Stimulated activated CD8-positive, alpha-beta memory T cell treated with anti-CD3 and anti-CD28 coated beads, Interleukin-15, amount 100 ng/mL, for 4 hours (primary cell): ENCODE measurements around the gene UBE3D.

ENCODE experiments used
- DNase-seq, 2 donors: peaks; one replicate each; pipeline ENCODE4 v3.0.0-alpha.2; 2020; ENCODE audit warnings: low read depth in 2 of 2

Gene UBE3D

GRCh38 chr6:83065511-83066192, at the start of gene UBE3D:
TSS of gene UBE3D (minus strand) at chr6:83065841. CDS start at chr6:83065718, 123 bp downstream.
- peak; percentile 80 to 82 for DNase-seq

- no peak for DNase-seq
Measured at GRCh38 chr6:83114164-83114563, 48.5 kb upstream of the UBE3D start.

- no peak for DNase-seq
Measured at GRCh38 chr6:83113258-83113657, 47.6 kb upstream of the UBE3D start.

- no peak for DNase-seq
Measured at GRCh38 chr6:83108378-83108777, 42.7 kb upstream of the UBE3D start.

- DNase-seq, result no peak
Measured at GRCh38 chr6:83098589-83098988, 32.9 kb upstream of the UBE3D start.

- DNase-seq, result no peak
Measured at GRCh38 chr6:83097675-83098074, 32.0 kb upstream of the UBE3D start.

GRCh38 chr6:83097204-83097603, 31.6 kb upstream of the UBE3D start:
- DNase-seq, result no peak

GRCh38 chr6:83096791-83097190, 31.1 kb upstream of the UBE3D start:
- DNase-seq, result no peak

GRCh38 chr6:83092756-83093399, 27.2 kb upstream of the UBE3D start:
- DNase-seq, result no peak

GRCh38 chr6:83086751-83087150, 21.1 kb upstream of the UBE3D start:
- DNase-seq, result no peak

GRCh38 chr6:83083476-83083875, 17.8 kb upstream of the UBE3D start:
- DNase-seq, result no peak

GRCh38 chr6:83073615-83074014, 8.0 kb upstream of the UBE3D start:
- DNase-seq, result no peak

GRCh38 chr6:83072726-83073125, 7.1 kb upstream of the UBE3D start:
- DNase-seq, result no peak

- no peak for DNase-seq
Measured at GRCh38 chr6:83071707-83072106, 6.1 kb upstream of the UBE3D start.

GRCh38 chr6:83071023-83071422, 5.4 kb upstream of the UBE3D start:
- no peak for DNase-seq

GRCh38 chr6:83069633-83070032, 4.0 kb upstream of the UBE3D start:
- no peak for DNase-seq

GRCh38 chr6:83068616-83069015, 3.0 kb upstream of the UBE3D start:
- no peak for DNase-seq

GRCh38 chr6:83067448-83068439, 2.1 kb upstream of the UBE3D start, which contains the start of gene DOP1A:
TSS of gene DOP1A (plus strand) at chr6:83067671. CDS start at chr6:83096978, 29,307 bp downstream.
- DNase-seq, result peak; percentile 91 to 92

- DNase-seq, result no peak
Measured at GRCh38 chr6:83062225-83062624, 3.4 kb downstream of the UBE3D start.

- no peak for DNase-seq
Measured at GRCh38 chr6:83061190-83061589, 4.5 kb downstream of the UBE3D start.

- DNase-seq, result no peak
Measured at GRCh38 chr6:83057705-83058321, 7.8 kb downstream of the UBE3D start.
